ENCODE results near the gene SGCD. TPM values are rescaled to one million over a fixed set of nuclear protein-coding genes. Genes with fewer than 3 reads are reported as not detected.

The SGCD gene
- total RNA-seq, 2 experiments from 2014 or later: not detected

GRCh38 chr5:156402387-156402921 is 75.5 kb downstream of the SGCD start:
- Histone ChIP-seq H3K27me3 (ENCODE audit: control insufficient read depth in 1 of 2, insufficient read depth in 2 of 2, low read length in 2 of 2) (no peaks in the 10 kb centered on the region), H3K36me3 (ENCODE audit: insufficient read depth, low read length) (no peaks in the 10 kb centered on the region), H3K4me3 (ENCODE audit: low read length) (peak overlapping the region; percentile 27), H3K9me3 (ENCODE audit: control insufficient read depth in 1 of 2, insufficient read depth in 1 of 2, low read length in 2 of 2) (no peaks in the 10 kb centered on the region), H3K4me1 (ENCODE audit: insufficient read depth, low read length) (peaks cover 6% of the 10 kb centered on the region), H3K27ac (ENCODE audit: low read depth in 1 of 2, low read length in 2 of 2) (no peak overlapping the region)
- ATAC-seq (ENCODE audit: poor library complexity) (peak; percentile 77), DNase-seq (peak in 8 of 14 experiments; percentile 1 to 80 (median 8))
- TF ChIP-seq CTCF (IDR thresholded peaks at IDR 0.05): no peak
- Mint-ChIP-seq H3K4me1 (ENCODE audit: low read depth) (peaks cover 6% of the 10 kb centered on the region), H3K27me3 (peaks cover 11% of the 10 kb centered on the region), H3K4me3 (peak overlapping the region; percentile 5), H3K9me3 (no peaks in the 10 kb centered on the region), H3K27ac (no peak overlapping the region), H3K36me3 (ENCODE audit: low read depth) (no peaks in the 10 kb centered on the region)
- ChIA-PET POLR2A (no interaction called here), CTCF (no interaction called here)
- intact Hi-C loops (cut with DNase I, micrococcal nuclease): no loop called here

- no peak overlapping the region for H3K27ac Mint-ChIP-seq
- peaks cover 6% of the 10 kb centered on the region for H3K4me1 Mint-ChIP-seq (ENCODE audit: low read depth)
- Histone ChIP-seq H3K9me3 (ENCODE audit: control insufficient read depth in 1 of 2, insufficient read depth in 1 of 2, low read length in 2 of 2) (no peaks in the 10 kb centered on the region), H3K4me3 (ENCODE audit: low read length) (no peak overlapping the region), H3K27ac (ENCODE audit: low read depth in 1 of 2, low read length in 2 of 2) (no peak overlapping the region), H3K4me1 (ENCODE audit: insufficient read depth, low read length) (peaks cover 6% of the 10 kb centered on the region), H3K36me3 (ENCODE audit: insufficient read depth, low read length) (no peaks in the 10 kb centered on the region), H3K27me3 (ENCODE audit: control insufficient read depth in 1 of 2, insufficient read depth in 2 of 2, low read length in 2 of 2) (no peaks in the 10 kb centered on the region)
- CTCF ChIA-PET: no interaction called here
- no peaks in the 10 kb centered on the region for H3K36me3 Mint-ChIP-seq (ENCODE audit: low read depth)
- DNase-seq: no peak
- intact Hi-C loops (cut with DNase I, micrococcal nuclease): no loop called here
- POLR2A ChIA-PET: no interaction called here
- H3K4me3 Mint-ChIP-seq: no peak overlapping the region
- H3K9me3 Mint-ChIP-seq: no peaks in the 10 kb centered on the region
- TF ChIP-seq CTCF (IDR thresholded peaks at IDR 0.05): no peak
- peaks cover 14% of the 10 kb centered on the region for H3K27me3 Mint-ChIP-seq
- ATAC-seq (ENCODE audit: poor library complexity): no peak
These were observed 79.0 kb downstream of the SGCD start for GRCh38 chr5:156405988-156406387.

GRCh38 chr5:156407251-156407650 is 80.3 kb downstream of the SGCD start:
- no peak overlapping the region for H3K4me3 Mint-ChIP-seq
- no peak for ATAC-seq (ENCODE audit: poor library complexity)
- H3K36me3 ChIP-seq (ENCODE audit: insufficient read depth, low read length): no peaks in the 10 kb centered on the region
- ChIA-PET POLR2A (no interaction called here), CTCF (no interaction called here)
- H3K9me3 Mint-ChIP-seq: no peaks in the 10 kb centered on the region
- H3K9me3 ChIP-seq (ENCODE audit: control insufficient read depth in 1 of 2, insufficient read depth in 1 of 2, low read length in 2 of 2): no peaks in the 10 kb centered on the region
- no peak for DNase-seq
- TF ChIP-seq CTCF (IDR thresholded peaks at IDR 0.05): no peak
- no peak overlapping the region for H3K27ac ChIP-seq (ENCODE audit: low read depth in 1 of 2, low read length in 2 of 2)
- H3K27me3 ChIP-seq (ENCODE audit: control insufficient read depth in 1 of 2, insufficient read depth in 2 of 2, low read length in 2 of 2): peaks cover 0 to 6% of the 10 kb centered on the region in 2 experiments
- no peaks in the 10 kb centered on the region for H3K36me3 Mint-ChIP-seq (ENCODE audit: low read depth)
- H3K27me3 Mint-ChIP-seq: peaks cover 14% of the 10 kb centered on the region
- H3K4me3 ChIP-seq (ENCODE audit: low read length): no peak overlapping the region
- intact Hi-C loops (cut with DNase I, micrococcal nuclease): no loop called here
- H3K27ac Mint-ChIP-seq: no peak overlapping the region
- peaks cover 2% of the 10 kb centered on the region for H3K4me1 Mint-ChIP-seq (ENCODE audit: low read depth)
- peaks cover 6% of the 10 kb centered on the region for H3K4me1 ChIP-seq (ENCODE audit: insufficient read depth, low read length)

All from CD4-positive, alpha-beta T cell (primary cell).